ENCODE measurements around the gene RECQL. TPM values are rescaled to one million over a fixed set of nuclear protein-coding genes. Genes with fewer than 3 reads are reported as not detected.
A peak's percentile ranks its signal among the peaks of the same experiment; 100 is the strongest.

Gene RECQL
- total RNA-seq, 1 experiment from 2014 or later = 49.5 TPM

DNA sequence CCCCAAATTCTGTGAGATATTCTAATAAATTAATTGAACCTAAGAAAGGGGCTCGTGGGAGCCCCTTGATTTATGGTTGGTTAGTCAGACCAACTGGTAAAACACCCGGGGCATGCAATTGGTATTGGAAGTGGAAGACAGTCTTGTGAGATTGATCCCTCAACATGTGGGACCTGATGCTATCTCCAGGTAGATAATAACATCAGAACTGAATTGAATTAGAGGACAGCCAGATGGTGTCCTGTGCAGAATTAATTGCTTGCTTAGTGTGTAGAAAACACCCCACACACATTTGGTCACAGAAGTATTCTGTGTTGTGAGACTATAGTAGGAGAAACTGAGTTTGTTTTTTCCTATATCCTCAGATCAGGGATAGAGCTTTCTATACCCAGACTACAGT, 42.0 kb downstream of the RECQL start:
- Mint-ChIP-seq H3K27me3 (ENCODE audit: insufficient read depth, unreplicated experiment) (no peaks in the 10 kb centered on the region), H3K27ac (ENCODE audit: low read depth, unreplicated experiment) (no peak overlapping the region)
- TF ChIP-seq, protein P1, sequence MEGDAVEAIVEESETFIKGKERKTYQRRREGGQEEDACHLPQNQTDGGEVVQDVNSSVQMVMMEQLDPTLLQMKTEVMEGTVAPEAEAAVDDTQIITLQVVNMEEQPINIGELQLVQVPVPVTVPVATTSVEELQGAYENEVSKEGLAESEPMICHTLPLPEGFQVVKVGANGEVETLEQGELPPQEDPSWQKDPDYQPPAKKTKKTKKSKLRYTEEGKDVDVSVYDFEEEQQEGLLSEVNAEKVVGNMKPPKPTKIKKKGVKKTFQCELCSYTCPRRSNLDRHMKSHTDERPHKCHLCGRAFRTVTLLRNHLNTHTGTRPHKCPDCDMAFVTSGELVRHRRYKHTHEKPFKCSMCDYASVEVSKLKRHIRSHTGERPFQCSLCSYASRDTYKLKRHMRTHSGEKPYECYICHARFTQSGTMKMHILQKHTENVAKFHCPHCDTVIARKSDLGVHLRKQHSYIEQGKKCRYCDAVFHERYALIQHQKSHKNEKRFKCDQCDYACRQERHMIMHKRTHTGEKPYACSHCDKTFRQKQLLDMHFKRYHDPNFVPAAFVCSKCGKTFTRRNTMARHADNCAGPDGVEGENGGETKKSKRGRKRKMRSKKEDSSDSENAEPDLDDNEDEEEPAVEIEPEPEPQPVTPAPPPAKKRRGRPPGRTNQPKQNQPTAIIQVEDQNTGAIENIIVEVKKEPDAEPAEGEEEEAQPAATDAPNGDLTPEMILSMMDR (IDR thresholded peaks at IDR 0.05; ENCODE audit: unreplicated experiment) = no peak

DNA sequence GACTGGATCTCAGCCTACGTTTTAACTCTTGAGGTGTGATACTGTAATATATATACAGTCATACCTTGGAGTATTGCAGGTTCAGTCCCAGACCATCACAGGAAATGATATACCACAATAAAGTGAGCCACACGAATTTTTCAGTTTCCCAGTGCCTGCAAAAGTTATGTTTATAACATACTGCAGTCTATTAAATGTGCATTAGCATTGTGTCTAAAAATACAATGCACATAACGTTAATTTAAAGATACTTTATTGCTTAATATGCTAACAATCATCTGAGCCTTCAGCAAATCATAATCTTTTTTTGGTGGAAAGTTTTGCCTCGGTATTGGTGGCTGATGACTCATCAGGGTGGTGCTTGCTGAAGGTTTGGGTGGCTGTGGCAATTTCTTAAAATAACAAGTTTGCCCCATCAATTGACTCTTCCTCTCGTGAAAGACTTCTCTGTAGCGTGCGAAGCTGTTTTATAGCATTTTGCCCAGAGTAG, 45.1 kb downstream of the RECQL start:
- H3K4me3 Mint-ChIP-seq (ENCODE audit: unreplicated experiment) = no peak overlapping the region
- DNase-seq (ENCODE audit: unreplicated experiment) = peak; percentile 30
- no peaks in the 10 kb centered on the region for H3K9me3 Mint-ChIP-seq (ENCODE audit: unreplicated experiment)
- no TSS peak for BruUV-seq (replicated peaks)
- ChIA-PET POLR2A (no interaction called here), CTCF (no interaction called here)
- H3K36me3 Mint-ChIP-seq (ENCODE audit: insufficient read depth, unreplicated experiment) = peaks cover 70% of the 10 kb centered on the region
- no peaks in the 10 kb centered on the region for H3K27me3 Mint-ChIP-seq (ENCODE audit: insufficient read depth, unreplicated experiment)
- intact Hi-C loops (cut with micrococcal nuclease) = no loop called here
- TF ChIP-seq, protein P1 (IDR thresholded peaks at IDR 0.05; ENCODE audit: unreplicated experiment) = no peak
- no peaks in the 10 kb centered on the region for H3K4me1 Mint-ChIP-seq (ENCODE audit: insufficient read depth, unreplicated experiment)
- no peak overlapping the region for H3K27ac Mint-ChIP-seq (ENCODE audit: low read depth, unreplicated experiment)

More for the DNA sequence above, 42.0 kb downstream of the RECQL start:
- peaks cover 81% of the 10 kb centered on the region for H3K36me3 Mint-ChIP-seq (ENCODE audit: insufficient read depth, unreplicated experiment)
- H3K4me1 Mint-ChIP-seq (ENCODE audit: insufficient read depth, unreplicated experiment) = no peaks in the 10 kb centered on the region
- ChIA-PET CTCF (no interaction called here), POLR2A (no interaction called here)
- H3K9me3 Mint-ChIP-seq (ENCODE audit: unreplicated experiment) = no peaks in the 10 kb centered on the region
- intact Hi-C loops (cut with micrococcal nuclease) = no loop called here
- no peak for DNase-seq (ENCODE audit: unreplicated experiment)
- H3K4me3 Mint-ChIP-seq (ENCODE audit: unreplicated experiment) = no peak overlapping the region
- no TSS peak for BruUV-seq (replicated peaks)

DNA sequence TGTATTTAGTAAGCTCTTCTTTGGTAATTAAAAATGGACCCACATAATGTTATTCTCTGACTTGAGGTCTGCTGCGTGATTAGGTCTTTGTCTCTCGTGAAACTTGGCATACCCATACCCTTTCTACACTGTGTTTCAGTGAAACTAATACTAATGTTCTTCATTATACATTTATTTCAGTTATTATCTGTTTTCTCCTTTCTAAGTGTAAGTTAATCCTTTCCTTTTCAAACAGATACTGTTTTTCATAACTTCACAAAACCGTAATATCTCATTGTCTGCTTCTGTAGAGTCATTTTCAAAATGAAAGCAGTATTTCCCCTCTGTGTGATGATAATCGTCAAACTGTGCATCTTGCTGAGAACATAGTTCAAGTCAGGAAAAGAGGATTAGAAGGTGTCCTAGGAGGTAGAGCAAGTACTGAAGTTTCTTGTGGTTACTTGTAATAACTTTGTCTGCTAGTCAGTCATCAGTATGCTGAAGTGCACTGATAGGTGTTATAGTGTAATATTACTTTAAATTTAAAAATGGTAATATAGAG, 48.1 kb downstream of the RECQL start:
- Mint-ChIP-seq H3K9me3 (ENCODE audit: unreplicated experiment) (no peaks in the 10 kb centered on the region), H3K4me1 (ENCODE audit: insufficient read depth, unreplicated experiment) (no peaks in the 10 kb centered on the region), H3K27me3 (ENCODE audit: insufficient read depth, unreplicated experiment) (no peaks in the 10 kb centered on the region), H3K4me3 (ENCODE audit: unreplicated experiment) (no peak overlapping the region), H3K36me3 (ENCODE audit: insufficient read depth, unreplicated experiment) (peaks cover 72% of the 10 kb centered on the region), H3K27ac (ENCODE audit: low read depth, unreplicated experiment) (no peak overlapping the region)
- TF ChIP-seq, protein P1 (IDR thresholded peaks at IDR 0.05; ENCODE audit: unreplicated experiment) = no peak
- ChIA-PET CTCF (no interaction called here), POLR2A (no interaction called here)
- BruUV-seq (replicated peaks) = no TSS peak
- no peak for DNase-seq (ENCODE audit: unreplicated experiment)
- intact Hi-C loops (cut with micrococcal nuclease) = no loop called here

DNA sequence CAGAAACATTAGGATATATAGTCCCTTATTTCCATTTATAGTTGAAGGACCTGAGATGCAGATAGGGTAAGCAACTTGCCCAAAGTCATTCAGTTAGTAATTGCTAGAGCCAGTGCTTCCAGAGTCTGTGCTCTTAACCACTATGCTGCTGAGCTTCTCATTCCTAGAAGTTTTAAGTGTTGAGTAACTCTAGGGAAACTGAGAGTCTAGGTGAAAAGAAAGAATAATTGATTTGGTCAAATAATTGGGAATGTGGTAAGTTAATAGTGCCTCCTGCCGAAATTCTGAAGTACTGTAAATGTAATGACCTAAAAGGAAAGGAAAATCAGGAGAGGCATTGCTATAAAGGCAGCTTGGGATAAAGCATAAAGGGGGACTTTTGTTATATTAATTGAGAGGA, 49.9 kb downstream of the RECQL start:
- no peak for DNase-seq (ENCODE audit: unreplicated experiment)
- ChIA-PET CTCF (interaction anchor here (0.6 to 1.4 kb wide), 5 partner anchors 12 to 246 kb away, joined by 3 to 6 read pairs (median 4); partner anchors contain the start of gene PYROXD1), POLR2A (interaction anchor here (0.7 kb wide), 1 partner anchor 14 kb away, joined by 3 read pairs; no protein-coding TSS in a partner anchor)
- intact Hi-C loops (cut with micrococcal nuclease) = no loop called here
- Mint-ChIP-seq H3K4me3 (ENCODE audit: unreplicated experiment) (no peak overlapping the region), H3K4me1 (ENCODE audit: insufficient read depth, unreplicated experiment) (no peaks in the 10 kb centered on the region), H3K27ac (ENCODE audit: low read depth, unreplicated experiment) (no peak overlapping the region), H3K36me3 (ENCODE audit: insufficient read depth, unreplicated experiment) (peaks cover 64% of the 10 kb centered on the region), H3K9me3 (ENCODE audit: unreplicated experiment) (no peaks in the 10 kb centered on the region), H3K27me3 (ENCODE audit: insufficient read depth, unreplicated experiment) (no peaks in the 10 kb centered on the region)
- TF ChIP-seq, protein P1 (IDR thresholded peaks at IDR 0.05; ENCODE audit: unreplicated experiment) = peak; percentile 7
- BruUV-seq (replicated peaks) = no TSS peak

All from MCF 10A (cell line).